Islet precursor cell (in vitro differentiated cells): Measurements from ENCODE around the gene CACNA1H.

ENCODE experiments used
- DNase-seq: peaks from one replicate; pipeline ENCODE4 v3.0.0-alpha.2; 2018

The CACNA1H gene

DNA sequence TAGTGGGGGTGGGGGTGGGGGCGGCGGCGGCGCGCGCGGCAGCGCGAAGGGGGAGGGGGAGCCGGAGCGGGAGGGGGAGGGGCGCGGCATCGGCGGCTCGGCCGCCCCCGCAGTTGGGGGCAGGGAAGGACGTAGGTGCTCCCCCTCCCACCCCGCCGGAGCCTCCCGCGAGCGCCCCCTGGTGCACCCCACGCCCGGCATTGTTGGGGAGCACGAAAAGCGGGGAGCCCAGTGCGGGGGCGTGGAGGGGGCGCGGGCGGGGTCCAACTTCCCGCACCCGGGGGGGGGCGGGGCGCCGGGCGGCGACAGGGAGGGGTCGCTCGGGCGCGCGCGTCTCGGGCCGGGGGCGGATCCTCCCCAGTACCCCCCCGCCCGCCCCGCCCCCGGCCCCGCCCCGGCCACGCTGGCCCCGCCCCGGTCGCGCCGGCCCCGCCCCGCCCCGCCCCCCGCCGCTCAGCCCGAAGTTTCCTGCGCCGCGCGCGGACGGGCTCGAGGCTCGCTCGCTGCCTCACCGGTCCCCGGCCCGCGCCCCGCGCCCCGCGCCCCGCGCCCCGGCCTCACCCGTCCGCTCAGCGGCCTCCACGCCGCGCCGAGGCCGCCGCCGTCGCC is at the start of gene CACNA1H:
TSS of gene CACNA1H (plus strand) at position 456 of the 609 bp plus-strand sequence. CDS start 632 bp downstream, outside the sequence.
- no peak for DNase-seq

DNA sequence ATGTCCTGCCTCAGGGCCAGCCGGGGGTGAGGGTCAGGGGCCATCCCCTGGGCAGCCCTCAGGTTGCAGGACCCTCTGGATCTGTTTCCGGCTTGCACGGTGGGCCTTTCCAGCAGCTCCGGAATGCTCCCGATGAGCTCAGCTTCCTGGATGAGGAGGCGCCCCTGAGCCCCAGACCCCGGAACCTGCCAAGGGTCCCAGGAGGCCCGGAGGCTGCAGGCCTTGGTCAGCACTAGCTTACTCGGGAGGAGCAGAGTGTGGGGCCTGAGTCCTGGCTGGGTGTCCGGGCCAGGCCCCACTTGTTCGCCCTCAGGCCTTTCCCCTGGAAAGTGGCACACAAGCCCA is 49.3 kb upstream of the CACNA1H start:
- no peak for DNase-seq

- peak; percentile 82 for DNase-seq
These were observed 46.9 kb upstream of the CACNA1H start for GRCh38 chr16:1105888-1106620.

GRCh38 chr16:1106659-1107058 is 46.2 kb upstream of the CACNA1H start:
- no peak for DNase-seq

DNA sequence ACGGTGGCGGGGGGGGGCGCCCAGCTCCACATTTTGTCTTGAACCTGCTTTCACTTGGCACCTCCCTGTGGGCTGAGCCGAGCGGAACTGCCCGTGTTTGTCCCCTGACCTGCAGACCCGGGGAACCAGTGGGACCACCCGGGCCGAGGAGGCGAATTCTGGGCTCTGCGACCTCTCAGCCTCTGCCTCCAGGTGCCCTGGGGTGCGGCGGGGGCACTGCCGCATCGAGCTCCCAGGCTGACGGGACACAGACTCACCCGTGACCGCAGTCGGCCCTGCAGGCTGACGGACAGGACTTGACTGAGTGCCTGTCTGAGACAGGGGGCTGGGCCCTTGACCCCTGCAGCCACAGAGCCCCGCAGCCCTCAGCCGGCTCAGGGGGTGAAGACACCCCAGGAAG is 45.8 kb upstream of the CACNA1H start:
- no peak for DNase-seq

- no peak for DNase-seq
These were observed 45.2 kb upstream of the CACNA1H start for GRCh38 chr16:1107731-1108130.

DNA sequence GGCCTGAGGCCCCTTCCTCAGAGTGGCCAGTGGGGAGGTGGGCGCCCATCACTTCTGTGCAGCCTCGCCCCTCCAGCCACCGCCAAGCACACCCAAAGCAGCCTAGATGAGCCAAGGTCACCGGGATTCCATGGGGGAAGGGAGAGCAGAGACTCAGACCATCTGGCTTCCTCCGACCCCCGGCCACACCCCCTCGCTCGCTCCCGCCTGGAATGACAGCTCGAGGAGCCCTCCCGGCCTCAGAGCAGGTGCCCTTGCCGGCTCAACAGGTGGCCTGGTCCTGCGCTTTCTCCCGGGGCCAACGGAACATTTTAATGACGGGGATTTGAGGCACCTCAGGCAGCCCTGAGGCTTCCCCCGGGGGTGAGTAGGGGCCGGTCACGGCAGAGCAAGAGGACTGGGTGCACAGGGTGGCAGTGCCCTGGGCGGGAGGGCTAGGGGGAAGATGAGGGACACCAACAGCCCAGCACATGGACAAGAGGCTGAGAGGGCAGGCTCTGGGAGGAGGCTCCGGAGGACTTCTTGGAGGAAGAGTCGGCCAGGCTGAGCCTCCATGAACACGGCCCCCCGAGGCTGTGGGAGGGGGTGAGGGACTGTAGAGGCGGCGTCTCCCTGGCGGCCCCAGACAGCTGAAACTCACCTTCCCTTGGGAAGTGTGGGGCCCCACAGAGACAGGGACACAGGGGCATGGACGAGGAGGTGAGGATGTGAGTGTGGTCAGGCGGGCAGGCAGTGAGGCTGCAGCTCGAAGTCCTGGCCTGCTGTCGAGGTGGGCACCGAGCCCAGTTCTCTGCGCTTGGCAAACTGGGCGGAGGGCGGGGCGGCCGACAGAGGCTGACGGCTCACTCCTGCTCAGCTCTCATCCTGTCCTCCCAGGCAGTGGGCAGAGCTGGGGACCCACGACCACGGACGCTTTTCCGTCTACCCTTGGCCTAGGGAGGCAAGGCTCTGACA is 44.3 kb upstream of the CACNA1H start:
- no peak for DNase-seq

DNA sequence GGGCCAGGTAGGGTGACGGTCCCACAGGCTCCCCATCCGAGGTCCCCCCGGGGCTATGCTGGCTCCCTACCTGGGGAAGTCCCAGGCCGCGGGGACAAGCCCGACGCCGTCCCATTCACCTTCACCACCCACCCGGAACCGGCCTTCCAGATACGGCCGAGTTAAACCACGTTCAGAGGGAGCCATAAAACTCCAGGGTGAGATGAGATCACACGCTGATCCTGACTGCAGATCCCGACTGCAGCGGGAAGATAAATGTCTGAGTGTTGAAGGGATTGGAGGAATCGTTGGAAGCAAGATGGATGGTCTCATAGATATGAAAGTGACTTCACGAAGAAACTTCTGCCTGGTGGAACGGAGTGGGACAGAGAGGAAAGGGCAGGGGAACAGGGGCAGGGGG is 43.3 kb upstream of the CACNA1H start:
- no peak for DNase-seq

DNA sequence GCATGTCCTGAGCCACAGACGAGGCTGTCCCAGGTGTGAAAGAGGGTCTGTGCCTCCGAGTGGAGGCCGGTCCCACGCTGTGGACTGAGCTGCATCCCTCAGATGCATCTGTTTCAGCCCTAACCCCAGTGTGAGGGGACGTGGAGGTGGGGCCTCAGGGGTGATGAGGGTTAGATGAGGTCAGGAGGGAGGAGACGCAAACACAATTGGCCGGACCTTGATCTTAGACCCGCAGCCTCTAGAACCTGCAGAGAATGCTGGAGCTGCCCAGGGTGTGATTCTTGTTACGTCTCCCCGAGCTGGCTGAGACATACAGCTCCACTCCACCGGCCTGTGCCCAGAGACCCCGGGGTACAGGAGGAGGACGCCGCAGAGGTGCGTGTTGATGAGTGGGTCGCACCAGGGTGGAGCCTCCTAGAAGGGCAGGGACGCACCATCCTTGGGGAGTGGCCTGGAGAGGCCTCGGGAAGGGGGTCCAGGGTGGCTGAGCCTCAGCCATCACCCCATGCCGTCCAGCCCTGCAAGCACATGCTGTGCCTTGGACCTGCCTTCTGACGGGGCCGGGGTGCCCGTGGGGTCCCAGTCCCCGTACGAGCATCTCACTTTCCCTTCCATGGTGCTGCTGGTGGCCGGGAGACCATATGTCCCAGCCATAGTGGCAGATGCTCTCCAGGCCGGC is 40.3 kb upstream of the CACNA1H start:
- DNase-seq, result no peak

DNA sequence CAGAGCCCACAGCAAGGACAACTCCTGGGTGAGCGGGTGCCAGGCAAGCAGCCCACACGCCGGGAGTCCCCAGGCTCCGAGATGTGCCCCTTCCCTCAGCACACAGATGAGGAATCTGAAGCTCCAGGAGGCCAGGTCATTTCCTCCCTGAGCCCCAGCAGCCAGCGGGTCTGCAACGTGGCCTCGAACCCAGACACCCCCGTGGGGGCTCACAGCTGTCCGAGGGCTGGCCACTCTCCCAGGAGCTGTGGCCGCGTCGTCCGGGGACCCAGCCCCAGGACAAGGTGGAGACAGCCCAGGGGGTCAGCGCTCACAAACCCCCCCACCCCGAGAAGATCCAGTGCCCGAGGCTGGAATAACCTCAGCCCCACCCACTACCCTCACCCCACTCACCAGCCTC is 39.4 kb upstream of the CACNA1H start:
- DNase-seq, result no peak

- DNase-seq, result no peak
These were observed 38.9 kb upstream of the CACNA1H start for GRCh38 chr16:1113889-1114526.

- DNase-seq, result no peak
These were observed 36.2 kb upstream of the CACNA1H start for GRCh38 chr16:1116693-1117077.

GRCh38 chr16:1117176-1117900 is 35.6 kb upstream of the CACNA1H start:
- no peak for DNase-seq

- no peak for DNase-seq
These were observed 35.0 kb upstream of the CACNA1H start for GRCh38 chr16:1117926-1118325.

DNA sequence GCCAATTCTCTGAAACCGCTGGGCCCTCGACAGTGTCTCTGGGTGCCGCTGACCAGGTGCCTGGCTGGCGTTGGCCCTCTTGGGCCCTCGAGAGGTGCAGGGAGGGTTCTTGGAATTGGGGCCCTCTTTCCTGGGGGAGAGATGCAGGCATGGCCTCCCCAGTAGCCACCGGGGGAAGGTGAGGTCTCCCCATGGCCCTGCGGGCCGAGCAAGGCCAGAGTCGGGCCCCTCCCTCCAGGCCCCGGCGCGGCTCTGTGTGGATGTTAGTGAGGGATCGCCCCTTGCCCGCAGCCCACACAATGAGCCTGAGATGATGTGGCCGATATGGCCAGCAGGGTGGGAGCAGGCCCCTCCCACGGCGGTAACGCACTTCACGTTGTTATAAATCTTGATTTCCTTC is 33.8 kb upstream of the CACNA1H start:
- DNase-seq, result no peak

GRCh38 chr16:1119766-1120576 is 32.9 kb upstream of the CACNA1H start:
- no peak for DNase-seq

DNA sequence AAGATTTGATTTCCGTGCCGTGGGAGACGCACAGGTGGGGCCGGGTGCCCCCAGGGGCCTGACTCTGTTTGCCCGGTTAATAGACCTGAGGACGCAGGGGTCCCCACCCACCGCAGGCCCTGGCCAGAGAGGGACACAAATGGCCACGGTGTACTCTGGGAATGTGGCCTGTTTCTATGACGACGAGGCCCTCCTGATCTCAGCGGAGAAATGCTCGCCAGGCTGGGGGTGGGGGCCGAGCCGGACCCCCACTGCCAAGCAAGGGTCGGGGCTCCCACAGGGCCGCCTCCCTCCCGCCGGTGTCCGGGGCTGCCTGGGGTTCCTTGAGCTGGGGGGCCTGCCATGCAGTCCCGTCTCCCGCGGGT is 32.3 kb upstream of the CACNA1H start:
- DNase-seq, result no peak

DNA sequence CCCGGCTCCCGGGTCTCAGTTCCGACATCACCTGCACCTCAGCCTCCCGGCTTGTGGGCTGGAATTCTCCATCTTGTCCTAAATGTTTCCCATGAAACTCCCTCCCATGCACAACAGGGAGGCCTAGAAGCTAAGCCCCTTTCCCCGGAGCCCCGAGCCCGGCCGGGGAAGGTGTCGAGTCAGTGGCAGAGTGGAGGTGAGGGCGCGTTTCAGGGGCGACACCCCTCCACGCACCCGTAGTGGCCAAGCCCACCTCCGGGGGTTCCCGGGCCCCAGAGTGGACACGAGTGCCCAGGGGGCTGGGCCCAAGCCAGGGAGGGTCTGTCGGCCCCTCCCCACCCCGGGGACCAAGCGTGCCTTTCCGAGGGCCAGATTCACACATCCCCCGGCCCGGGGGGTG is 31.9 kb upstream of the CACNA1H start:
- DNase-seq, result no peak

GRCh38 chr16:1121601-1122397 is 31.1 kb upstream of the CACNA1H start:
- no peak for DNase-seq

DNA sequence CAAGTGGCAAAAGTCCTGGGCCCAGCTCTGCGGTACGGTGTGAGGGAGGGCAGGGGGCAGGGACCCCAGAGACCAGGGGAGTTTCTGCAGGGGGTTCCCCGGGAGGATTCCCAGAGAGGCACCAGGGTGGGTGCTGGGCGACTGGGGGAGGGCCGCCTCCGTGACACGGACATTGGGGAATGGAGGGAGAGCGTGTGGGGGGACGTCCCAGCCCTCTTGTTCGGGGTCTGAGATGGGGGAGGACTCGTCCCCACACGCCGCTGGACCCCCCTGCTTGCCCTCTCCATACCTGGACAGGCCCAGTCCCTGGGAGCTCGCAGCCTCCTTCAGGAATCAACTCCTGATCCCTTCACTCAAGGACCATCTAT is 30.5 kb upstream of the CACNA1H start:
- no peak for DNase-seq
